ENCODE measurements around the gene FSHB.

The FSHB gene

DNA sequence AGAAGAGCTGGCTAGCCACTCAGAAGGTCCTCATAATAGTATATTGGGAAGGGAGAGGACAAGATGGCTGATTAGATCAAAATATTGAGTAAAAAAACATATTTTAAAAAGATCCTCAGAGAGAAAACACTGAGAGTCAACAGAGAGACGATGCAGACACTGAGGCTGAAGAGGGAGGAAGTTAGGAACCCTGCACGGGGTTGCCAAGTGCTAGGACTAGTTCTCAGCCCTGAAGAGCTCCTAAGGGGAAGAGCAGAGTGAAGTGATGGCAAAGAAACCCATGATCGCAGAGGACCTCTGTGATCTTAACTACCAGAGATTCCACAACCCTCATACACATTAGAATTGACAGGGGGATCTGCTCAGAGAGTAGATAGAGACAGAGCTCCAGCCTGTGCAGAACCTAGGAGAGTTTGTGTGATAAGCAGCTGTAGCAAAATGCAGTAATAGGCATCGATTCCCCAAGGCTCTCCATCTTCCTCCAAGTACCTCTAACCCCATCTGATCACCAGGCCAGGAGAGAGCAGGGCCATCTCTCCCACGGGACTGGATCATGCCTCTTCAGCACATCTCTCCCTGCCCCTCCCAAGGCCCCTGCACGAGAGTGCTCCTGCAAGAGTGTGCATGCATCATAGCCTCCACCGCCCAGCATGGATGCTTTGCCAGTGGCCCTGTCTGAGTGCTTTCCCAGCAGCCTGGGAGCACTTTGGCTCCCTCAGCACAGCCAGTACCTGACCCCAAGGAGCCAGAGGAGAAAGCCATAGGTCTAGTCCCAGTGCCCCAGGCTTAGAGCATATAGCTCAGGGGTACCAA, 50.9 kb downstream of the FSHB start:
- in situ Hi-C loops (cut with HindIII; ENCODE audit: low pct_unique_long_range_greater_than_20kb, low sequenced_read_pairs) = no loop called here
- no peak for TF ChIP-seq JUND (IDR thresholded peaks at IDR 0.05; ENCODE audit: low read depth)
- DNase-seq (ENCODE audit: low read depth in 1 of 2, low spot score in 1 of 2) = no peak

DNA sequence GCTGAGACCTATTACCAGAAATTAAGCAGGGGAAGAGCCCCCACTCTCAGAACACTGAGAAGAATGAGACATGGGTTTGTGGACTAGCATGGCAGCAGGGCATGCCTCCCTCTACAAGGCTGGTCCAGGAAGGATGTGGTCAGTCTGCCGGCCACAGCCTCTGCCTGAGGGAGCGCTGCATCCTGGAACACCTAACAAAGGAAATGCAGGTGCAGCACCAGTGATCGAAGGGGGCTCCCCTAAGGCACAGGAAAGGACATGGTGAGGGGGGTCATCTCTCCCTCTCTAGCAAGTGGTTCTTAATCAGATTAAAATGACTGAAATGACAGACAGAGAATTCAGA, 51.4 kb downstream of the FSHB start:
- TF ChIP-seq JUND (IDR thresholded peaks at IDR 0.05; ENCODE audit: low read depth) = no peak
- in situ Hi-C loops (cut with HindIII; ENCODE audit: low pct_unique_long_range_greater_than_20kb, low sequenced_read_pairs) = no loop called here
- DNase-seq (ENCODE audit: low read depth in 1 of 2, low spot score in 1 of 2) = no peak

All from T47D (cell line).